Measurements from ENCODE around the gene ITGA11. TPM values are rescaled to one million over a fixed set of nuclear protein-coding genes. Genes with fewer than 3 reads are reported as not detected.

The ITGA11 gene
- total and polyA plus RNA-seq, 2 of the 13 experiments (the other 11 are each of a cell fraction or from before 2014, with no cell fraction given), result not detected

DNA sequence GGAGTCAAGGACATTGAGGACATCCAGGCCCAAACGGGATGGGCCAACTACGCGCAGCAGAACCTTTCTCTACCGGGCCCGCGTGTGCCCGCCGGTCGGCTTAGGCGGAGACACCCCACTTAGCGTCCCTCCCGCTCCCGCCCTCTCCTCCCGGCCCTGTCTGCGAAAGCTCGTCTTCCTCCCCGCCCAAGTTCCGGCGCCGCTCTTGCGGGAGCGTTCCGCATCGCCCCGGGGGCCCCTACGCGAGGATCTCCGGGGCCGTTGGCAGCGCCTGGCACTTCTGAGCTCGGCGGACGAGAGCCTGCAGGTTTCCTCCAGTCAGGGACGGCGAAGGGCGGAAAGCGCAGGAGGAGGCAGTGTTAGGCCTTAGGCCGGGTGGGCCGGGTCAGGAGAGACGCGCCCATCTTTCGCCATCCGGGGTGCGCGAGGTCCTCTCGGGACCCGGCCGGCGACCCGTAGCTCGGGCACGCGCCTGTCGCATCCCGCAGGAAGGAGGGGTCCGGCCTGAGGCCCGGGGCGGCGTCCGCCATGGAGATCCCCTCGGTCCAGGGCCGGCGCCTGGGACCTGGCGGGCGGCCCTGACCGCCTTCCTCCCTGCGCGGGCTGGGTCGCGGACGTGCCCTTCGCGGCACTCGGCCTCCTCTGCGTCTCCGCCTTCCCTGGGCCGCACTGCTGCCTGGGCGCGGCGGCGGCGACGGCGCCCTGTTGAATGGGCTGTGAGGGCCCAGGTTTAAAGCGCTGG is 154.2 kb downstream of the ITGA11 start, which contains the start of gene FEM1B (continued):
- TF ChIP-seq SP2 (CRISPR knock-in tag; IDR thresholded peaks at IDR 0.05) (peak; percentile 63; the same call in 1 of the 2 replicates), MBNL3 (CRISPR knock-in tag; conservative IDR thresholded peaks at IDR 0.05) (no peak), ZNF589 (CRISPR knock-in tag; conservative IDR thresholded peaks at IDR 0.05) (peak; percentile 44), ZNF253 (CRISPR knock-in tag; IDR thresholded peaks at IDR 0.05; ENCODE audit: borderline replicate concordance) (peak; percentile 70; the same call in 1 of the 2 replicates), SIN3A (IDR thresholded peaks at IDR 0.05; ENCODE audit: borderline replicate concordance, low read depth, low read length) (peak; percentile 57; the same call in 1 of the 2 replicates), ZNF333 (CRISPR knock-in tag; IDR thresholded peaks at IDR 0.05; ENCODE audit: borderline replicate concordance) (peak; percentile 93), PLRG1 (conservative IDR thresholded peaks at IDR 0.05) (no peak), ARNT2 (CRISPR knock-in tag; IDR thresholded peaks at IDR 0.05; ENCODE audit: low read depth) (peak; percentile 90), NCOA1 (CRISPR knock-in tag; IDR thresholded peaks at IDR 0.05) (0 out of 2 replicates have a peak, but pooled peaks have one; percentile 31), ZBED4 (CRISPR knock-in tag; IDR thresholded peaks at IDR 0.05; ENCODE audit: borderline replicate concordance) (no peak), ZNF577 (CRISPR knock-in tag; IDR thresholded peaks at IDR 0.05; ENCODE audit: borderline replicate concordance, low read depth) (no peak), FOSL1 (CRISPR knock-in tag; IDR thresholded peaks at IDR 0.05; ENCODE audit: borderline replicate concordance) (peak; percentile 41; the same call in 1 of the 2 replicates), MYC (CRISPR knock-in tag; IDR thresholded peaks at IDR 0.05; ENCODE audit: borderline replicate concordance) (peak; percentile 66; the same call in 1 of the 2 replicates), KMT2A (CRISPR knock-in tag; IDR thresholded peaks at IDR 0.05) (peak; percentile 69; the same call in 1 of the 2 replicates), ZNF143 (CRISPR knock-in tag; IDR thresholded peaks at IDR 0.05) (peak; percentile 76), WIZ (CRISPR knock-in tag; IDR thresholded peaks at IDR 0.05) (0 out of 2 replicates have a peak, but pooled peaks have one; percentile 76), BHLHE40 (IDR thresholded peaks at IDR 0.05; ENCODE audit: low read length) (0 out of 2 replicates have a peak, but pooled peaks have one; percentile 13), ZNF501 (CRISPR knock-in tag; IDR thresholded peaks at IDR 0.05) (peak; percentile 90), MED13 (CRISPR knock-in tag; IDR thresholded peaks at IDR 0.05) (no peak), ZNF652 (CRISPR knock-in tag; IDR thresholded peaks at IDR 0.05; ENCODE audit: borderline replicate concordance, low read depth) (no peak), ZNF3 (CRISPR knock-in tag; IDR thresholded peaks at IDR 0.05) (no peak)
- TF ChIP-seq, protein P1, sequence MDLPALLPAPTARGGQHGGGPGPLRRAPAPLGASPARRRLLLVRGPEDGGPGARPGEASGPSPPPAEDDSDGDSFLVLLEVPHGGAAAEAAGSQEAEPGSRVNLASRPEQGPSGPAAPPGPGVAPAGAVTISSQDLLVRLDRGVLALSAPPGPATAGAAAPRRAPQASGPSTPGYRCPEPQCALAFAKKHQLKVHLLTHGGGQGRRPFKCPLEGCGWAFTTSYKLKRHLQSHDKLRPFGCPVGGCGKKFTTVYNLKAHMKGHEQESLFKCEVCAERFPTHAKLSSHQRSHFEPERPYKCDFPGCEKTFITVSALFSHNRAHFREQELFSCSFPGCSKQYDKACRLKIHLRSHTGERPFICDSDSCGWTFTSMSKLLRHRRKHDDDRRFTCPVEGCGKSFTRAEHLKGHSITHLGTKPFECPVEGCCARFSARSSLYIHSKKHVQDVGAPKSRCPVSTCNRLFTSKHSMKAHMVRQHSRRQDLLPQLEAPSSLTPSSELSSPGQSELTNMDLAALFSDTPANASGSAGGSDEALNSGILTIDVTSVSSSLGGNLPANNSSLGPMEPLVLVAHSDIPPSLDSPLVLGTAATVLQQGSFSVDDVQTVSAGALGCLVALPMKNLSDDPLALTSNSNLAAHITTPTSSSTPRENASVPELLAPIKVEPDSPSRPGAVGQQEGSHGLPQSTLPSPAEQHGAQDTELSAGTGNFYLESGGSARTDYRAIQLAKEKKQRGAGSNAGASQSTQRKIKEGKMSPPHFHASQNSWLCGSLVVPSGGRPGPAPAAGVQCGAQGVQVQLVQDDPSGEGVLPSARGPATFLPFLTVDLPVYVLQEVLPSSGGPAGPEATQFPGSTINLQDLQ (CRISPR knock-in tag; IDR thresholded peaks at IDR 0.05), result peak; percentile 34; the same call in 1 of the 2 replicates
- TF ChIP-seq, protein P2, sequence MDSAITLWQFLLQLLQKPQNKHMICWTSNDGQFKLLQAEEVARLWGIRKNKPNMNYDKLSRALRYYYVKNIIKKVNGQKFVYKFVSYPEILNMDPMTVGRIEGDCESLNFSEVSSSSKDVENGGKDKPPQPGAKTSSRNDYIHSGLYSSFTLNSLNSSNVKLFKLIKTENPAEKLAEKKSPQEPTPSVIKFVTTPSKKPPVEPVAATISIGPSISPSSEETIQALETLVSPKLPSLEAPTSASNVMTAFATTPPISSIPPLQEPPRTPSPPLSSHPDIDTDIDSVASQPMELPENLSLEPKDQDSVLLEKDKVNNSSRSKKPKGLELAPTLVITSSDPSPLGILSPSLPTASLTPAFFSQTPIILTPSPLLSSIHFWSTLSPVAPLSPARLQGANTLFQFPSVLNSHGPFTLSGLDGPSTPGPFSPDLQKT (CRISPR knock-in tag; IDR thresholded peaks at IDR 0.05; ENCODE audit: borderline replicate concordance), result peak; percentile 91; the same call in 1 of the 2 replicates
